Cardiac ventricle fibroblast (primary cell): Measurements from ENCODE around the gene MYL9. TPM values are rescaled to one million over a fixed set of nuclear protein-coding genes. Genes with fewer than 3 reads are reported as not detected.

Source experiments
- total RNA-seq: library from RNA; depleted of rRNA; stranded (reverse); fragments of >200 nt; gene quantifications from 2 replicates; pipeline ENCODE4 v1.2.3, GENCODE V29; 2015

Gene MYL9
- 30.6 and 39.0 TPM in 2 replicates for total RNA-seq

DNA sequence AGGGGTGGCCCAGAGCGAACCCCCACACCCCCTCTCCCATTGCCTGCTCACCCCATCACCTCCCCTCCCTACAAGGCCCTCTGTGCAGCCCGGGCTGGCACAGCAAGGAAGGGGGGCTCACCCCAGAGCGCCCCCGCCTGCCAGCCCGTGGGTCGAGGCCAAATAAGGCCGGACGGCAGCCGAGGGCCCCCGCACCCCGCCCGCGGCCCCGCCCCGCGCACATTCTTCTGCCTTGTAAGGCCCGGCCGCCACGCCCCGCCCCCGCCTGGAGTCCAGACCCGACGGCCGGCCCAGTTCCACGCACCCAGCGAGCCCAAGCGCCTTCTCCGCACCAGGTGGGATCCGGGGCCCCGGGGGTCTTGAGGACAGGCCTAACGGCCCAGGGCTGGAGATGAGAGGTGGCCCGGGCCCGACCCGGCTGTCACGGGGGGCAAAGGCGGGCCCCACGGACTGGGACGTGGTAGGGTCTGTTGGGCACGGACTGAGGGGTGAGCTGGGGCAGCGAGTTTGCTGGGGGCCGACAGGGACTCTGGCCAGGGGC lies at the start of gene MYL9:
Gene MYL9, plus strand, starts transcription at position 293 of the 541 bp plus-strand sequence. CDS start 3,366 bp downstream, outside the sequence.

DNA sequence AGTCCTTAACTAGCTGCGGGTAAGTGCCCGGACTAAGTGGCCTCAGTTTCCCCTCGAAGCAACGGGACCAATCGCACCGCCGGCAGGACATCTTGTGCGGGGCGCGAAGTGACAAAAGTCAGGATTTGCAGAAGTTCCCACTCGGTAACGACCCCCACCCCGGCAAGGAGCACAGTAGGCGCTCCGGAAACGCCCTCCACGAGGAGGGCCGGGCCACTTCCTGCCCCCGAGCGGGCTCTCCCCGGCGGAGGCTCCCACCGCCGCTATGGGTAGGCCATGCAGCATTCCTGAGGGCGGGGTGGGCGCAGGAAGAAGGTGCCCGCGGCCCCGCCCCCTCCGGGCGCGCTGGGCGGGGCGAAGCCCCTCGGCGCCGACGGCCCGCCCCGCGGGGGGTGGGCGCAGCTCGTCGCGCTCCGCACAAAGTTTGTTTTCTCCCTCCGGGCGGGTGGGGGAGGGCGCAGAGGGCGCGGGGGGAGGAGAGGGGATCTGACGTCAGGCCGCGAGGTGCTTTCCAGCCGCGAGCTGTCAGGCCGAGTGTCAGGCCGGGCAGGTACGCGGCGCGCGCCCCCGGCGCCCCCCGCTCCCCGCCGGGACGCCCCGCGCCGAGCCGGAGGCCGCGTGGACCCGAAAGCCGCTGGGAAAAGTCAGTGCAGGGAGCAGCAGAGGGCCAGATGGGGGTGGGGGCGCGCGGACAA lies 31.9 kb downstream of the MYL9 start, which contains the start of gene TGIF2:
Gene TGIF2, plus strand, starts transcription at position 495 of the 695 bp plus-strand sequence. CDS start 5,178 bp downstream, outside the sequence.

Other genes with a start within 250 kb of the MYL9 start
- 32.3 and 38.0 TPM in 2 replicates for gene DLGAP4, start 235.2 kb upstream of the MYL9 start, total RNA-seq
- gene TGIF2, start 32.1 kb downstream of the MYL9 start, total RNA-seq: 5.4 and 7.4 TPM in 2 replicates
- gene RAB5IF, start 64.3 kb downstream of the MYL9 start, total RNA-seq: 62.5 and 67.3 TPM in 2 replicates
- gene SLA2, start 104.7 kb downstream of the MYL9 start, total RNA-seq: not detected in 2 replicates
- gene NDRG3, start 204.6 kb downstream of the MYL9 start, total RNA-seq: 18.8 and 19.6 TPM in 2 replicates
- 6.7 and 7.0 TPM in 2 replicates for gene DSN1, start 232.2 kb downstream of the MYL9 start, total RNA-seq